Measurements from ENCODE around the gene SRSF10. TPM values are rescaled to one million over a fixed set of nuclear protein-coding genes. Genes with fewer than 3 reads are reported as not detected.
"Not testable (repeated sequence)": the region's sequence is repeated elsewhere in the genome, so short reads cannot be mapped to it uniquely, and the experiment has no call there.

SRSF10 gene
- total RNA-seq, 4 donors from 2014 or later = 20.4 to 49.9 (median 26.5) TPM

DNA sequence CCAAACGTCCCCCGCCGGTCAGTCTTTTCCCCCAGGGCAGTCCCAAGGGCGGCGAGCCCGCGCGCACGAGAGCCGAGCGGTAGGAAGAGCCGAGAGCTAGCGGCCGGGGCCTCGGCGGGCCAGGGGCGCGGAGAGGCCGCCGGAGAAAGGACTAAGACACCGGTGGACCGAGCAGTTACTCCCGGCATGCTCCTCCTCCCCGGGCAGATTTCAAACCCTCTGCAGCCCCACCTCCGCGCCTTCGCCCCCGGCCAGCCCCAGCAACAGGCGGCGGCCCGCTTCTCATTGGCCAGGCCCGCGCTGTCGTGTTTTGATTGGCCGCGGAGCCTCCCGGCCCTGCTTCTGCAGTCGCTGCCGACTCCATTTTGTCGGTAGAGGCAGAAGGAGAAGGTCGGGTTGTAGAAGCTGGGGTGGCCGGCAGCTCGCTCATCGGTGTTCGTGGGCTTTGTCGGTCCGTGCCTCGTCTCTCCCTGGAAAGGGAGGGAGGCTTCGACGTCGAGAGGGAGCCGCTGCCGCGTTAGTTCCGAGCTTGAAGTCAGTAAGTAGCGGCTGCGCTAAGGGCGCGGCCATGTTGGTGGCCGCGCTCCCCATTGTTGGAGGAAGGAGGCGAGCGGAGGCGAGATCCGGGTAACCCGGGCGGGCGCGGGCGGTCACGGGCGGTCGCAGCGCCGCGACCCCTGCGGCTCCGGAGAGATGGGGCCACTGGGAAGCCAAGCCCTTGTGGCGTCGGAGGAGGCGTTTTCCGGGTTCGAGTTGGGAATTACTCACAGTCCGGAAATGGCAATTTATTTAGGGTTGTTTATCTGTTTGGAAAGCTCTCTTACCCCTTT is 20.5 kb downstream of the SRSF10 start, which contains the start of gene PNRC2:
Gene PNRC2, plus strand, starts transcription at position 368 of the 830 bp plus-strand sequence. CDS start 1,630 bp downstream, outside the sequence.
- no peaks in the 10 kb centered on the region for H3K9me3 ChIP-seq
- TF ChIP-seq POLR2A (IDR thresholded peaks at IDR 0.05) = peak; percentile 94 to 97
- TF ChIP-seq, protein P1, sequence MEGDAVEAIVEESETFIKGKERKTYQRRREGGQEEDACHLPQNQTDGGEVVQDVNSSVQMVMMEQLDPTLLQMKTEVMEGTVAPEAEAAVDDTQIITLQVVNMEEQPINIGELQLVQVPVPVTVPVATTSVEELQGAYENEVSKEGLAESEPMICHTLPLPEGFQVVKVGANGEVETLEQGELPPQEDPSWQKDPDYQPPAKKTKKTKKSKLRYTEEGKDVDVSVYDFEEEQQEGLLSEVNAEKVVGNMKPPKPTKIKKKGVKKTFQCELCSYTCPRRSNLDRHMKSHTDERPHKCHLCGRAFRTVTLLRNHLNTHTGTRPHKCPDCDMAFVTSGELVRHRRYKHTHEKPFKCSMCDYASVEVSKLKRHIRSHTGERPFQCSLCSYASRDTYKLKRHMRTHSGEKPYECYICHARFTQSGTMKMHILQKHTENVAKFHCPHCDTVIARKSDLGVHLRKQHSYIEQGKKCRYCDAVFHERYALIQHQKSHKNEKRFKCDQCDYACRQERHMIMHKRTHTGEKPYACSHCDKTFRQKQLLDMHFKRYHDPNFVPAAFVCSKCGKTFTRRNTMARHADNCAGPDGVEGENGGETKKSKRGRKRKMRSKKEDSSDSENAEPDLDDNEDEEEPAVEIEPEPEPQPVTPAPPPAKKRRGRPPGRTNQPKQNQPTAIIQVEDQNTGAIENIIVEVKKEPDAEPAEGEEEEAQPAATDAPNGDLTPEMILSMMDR (IDR thresholded peaks at IDR 0.05 in 4 of 5, conservative IDR thresholded peaks at IDR 0.05 in 1 of 5) = peak in 1 of 5 experiments; percentile 10
- DNase-seq (peak; percentile 97 to 98), ATAC-seq (peak; percentile 87 to 91)
- H3K4me3 ChIP-seq = peak within 1 kb of the TSS; percentile 79 to 96 (median 85)
- H3K27ac ChIP-seq = peak within 1 kb of the TSS; percentile 94 to 100 (median 98)
- in situ Hi-C loops (cut with MboI; ENCODE audit: low sequenced_read_pairs in 4 of 4) = no loop called here
- H3K4me1 ChIP-seq = peaks cover 27 to 43% of the 10 kb centered on the region in 2 donors
- intact Hi-C loops (cut with DNase I; ENCODE audit: low total_unique reads) = loop anchor here (1.0 to 10.0 kb wide), 6 partner anchors 21 to 683 kb away; partner anchors contain the start of genes MYOM3, SRRM1 and SRSF10
- peaks cover 0 to 29% of the 10 kb centered on the region in 2 donors for H3K36me3 ChIP-seq
- H3K27me3 ChIP-seq = no peaks in the 10 kb centered on the region

DNA sequence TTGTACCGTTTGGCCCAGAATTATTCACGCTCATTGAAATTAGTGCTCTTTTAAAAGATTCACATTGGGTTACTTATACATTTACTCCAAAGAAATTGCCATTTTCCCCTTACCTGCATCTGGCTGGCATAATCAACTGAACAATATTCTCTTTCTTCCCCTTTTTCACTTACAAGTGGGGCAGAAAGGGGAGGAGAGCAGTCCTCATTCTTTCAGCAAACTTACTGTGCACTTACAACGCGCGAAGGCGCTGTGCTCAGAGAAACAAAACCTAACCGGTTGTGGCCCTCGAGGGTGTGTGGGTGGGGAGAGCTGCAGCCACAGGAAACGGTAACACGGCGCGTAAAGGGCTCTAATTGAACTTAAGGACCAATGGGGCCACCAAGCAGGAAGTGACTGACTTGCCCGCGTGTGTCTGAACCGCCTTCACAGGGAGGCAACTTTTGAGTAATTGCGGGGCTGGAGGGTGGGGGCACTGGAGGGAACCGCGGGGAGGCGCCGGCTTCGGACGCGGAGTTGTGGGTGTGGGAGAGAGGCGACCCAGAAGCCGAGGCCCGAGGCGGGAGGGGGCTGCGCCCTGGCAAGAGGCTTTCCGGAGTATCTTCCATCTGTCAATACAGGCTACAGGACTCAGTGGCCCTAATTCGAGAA is 21.2 kb downstream of the SRSF10 start:
- Histone ChIP-seq H3K27me3 (no peaks in the 10 kb centered on the region), H3K9me3 (no peaks in the 10 kb centered on the region), H3K4me1 (peaks cover 24 to 39% of the 10 kb centered on the region in 2 donors), H3K27ac (peak overlapping the region; percentile 94 to 100 (median 98)), H3K4me3 (peak overlapping the region; percentile 79 to 96 (median 85)), H3K36me3 (peaks cover 0 to 22% of the 10 kb centered on the region in 2 donors)
- intact Hi-C loops (cut with DNase I; ENCODE audit: low total_unique reads) = loop anchor here (1.0 to 10.0 kb wide), 6 partner anchors 21 to 683 kb away; partner anchors contain the start of genes MYOM3, SRRM1 and SRSF10
- TF ChIP-seq, protein P1 (IDR thresholded peaks at IDR 0.05 in 4 of 5, conservative IDR thresholded peaks at IDR 0.05 in 1 of 5) = peak in 3 of 5 experiments; percentile 39 to 57 (median 41)
- no peak for TF ChIP-seq POLR2A (IDR thresholded peaks at IDR 0.05)
- DNase-seq (peak; percentile 86 to 87), ATAC-seq (peak; percentile 79 to 81)
- in situ Hi-C loops (cut with MboI; ENCODE audit: low sequenced_read_pairs in 4 of 4) = no loop called here

DNA sequence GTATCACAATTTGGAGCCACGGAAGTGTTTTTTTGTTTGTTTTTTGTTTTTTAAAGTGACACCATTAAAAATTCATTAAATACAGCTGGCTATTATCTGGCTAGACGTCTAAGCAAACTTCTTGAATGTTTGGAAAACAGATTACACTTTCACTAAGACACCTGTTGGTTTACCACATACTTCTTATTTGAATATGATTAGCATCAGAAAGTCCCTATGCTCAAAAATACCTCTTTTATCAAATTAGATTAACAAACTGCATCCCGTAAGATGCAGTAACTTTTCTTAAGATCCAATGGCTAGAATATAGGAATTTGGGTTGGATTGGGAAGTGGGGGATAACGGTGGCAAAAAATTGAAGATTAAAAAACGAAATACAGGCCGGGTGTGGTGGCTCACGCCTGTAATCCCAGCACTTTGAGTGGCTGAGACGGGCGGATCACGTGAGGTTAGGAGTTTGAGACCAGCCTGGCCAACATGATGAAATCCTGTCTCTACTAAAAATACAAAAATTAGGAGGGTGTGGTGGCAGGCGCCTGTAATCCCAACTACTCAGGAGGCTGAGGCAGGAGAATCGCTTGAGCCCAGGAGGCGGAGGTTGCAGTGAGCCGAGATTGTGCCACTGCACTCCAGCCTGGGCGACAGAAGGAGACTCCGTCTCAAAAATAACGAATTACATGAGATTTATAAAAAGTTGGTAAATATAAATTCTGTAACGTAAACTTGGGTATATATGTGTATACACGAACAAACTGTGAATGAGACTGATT is 21.9 kb downstream of the SRSF10 start:
- Histone ChIP-seq H3K36me3 (peaks cover 0 to 15% of the 10 kb centered on the region in 2 donors), H3K4me1 (peaks cover 24 to 37% of the 10 kb centered on the region in 2 donors), H3K27ac (peak overlapping the region; percentile 94 to 100 (median 98)), H3K4me3 (peak overlapping the region; percentile 79 to 96 (median 85))
- in situ Hi-C loops (cut with MboI; ENCODE audit: low sequenced_read_pairs in 4 of 4); H3K27me3 ChIP-seq; H3K9me3 ChIP-seq; DNase-seq; ATAC-seq: not testable (repeated sequence)
- intact Hi-C loops (cut with DNase I; ENCODE audit: low total_unique reads) = loop anchor here (2.0 to 10.0 kb wide), 4 partner anchors 61 to 684 kb away; partner anchors contain the start of genes MYOM3 and SRRM1

DNA sequence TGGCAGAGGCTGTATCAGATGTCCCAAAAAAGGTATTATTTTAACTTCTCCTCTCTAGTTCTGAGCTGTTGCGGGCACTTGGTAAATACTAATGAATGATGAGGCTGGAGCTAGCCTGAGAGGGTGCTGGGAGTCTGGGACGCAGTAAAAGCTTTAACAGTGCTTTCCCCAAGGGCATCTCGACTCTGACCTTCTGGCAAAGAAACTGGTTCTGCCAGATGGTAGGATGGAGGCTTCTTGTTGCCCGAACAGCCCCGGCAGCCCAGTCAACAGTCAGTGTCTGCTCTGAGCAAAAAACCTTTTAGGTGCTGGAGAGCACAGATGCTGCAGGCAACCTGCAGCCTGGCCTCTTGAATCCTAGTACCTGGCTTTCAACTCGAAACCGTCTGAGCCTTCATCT is 23.0 kb downstream of the SRSF10 start:
- Histone ChIP-seq H3K4me1 (peaks cover 24 to 33% of the 10 kb centered on the region in 2 donors), H3K27ac (no peak overlapping the region), H3K36me3 (peaks cover 0 to 10% of the 10 kb centered on the region in 2 donors), H3K9me3 (no peaks in the 10 kb centered on the region), H3K27me3 (no peaks in the 10 kb centered on the region), H3K4me3 (no peak overlapping the region)
- DNase-seq = no peak
- in situ Hi-C loops (cut with MboI; ENCODE audit: low sequenced_read_pairs in 4 of 4) (no loop called here), intact Hi-C loops (cut with DNase I; ENCODE audit: low total_unique reads) (loop anchor here (5.0 to 10.0 kb wide), 3 partner anchors 155 to 685 kb away; partner anchors contain the start of genes MYOM3 and SRRM1)
- no peak for ATAC-seq
- TF ChIP-seq, protein P1 (IDR thresholded peaks at IDR 0.05 in 4 of 5, conservative IDR thresholded peaks at IDR 0.05 in 1 of 5) = no peak
- no peak for TF ChIP-seq POLR2A (IDR thresholded peaks at IDR 0.05)

All from gastrocnemius medialis (tissue), 4 donors.